ENCODE results near the gene SLC16A4.
A peak's percentile ranks its signal among the peaks of the same experiment; 100 is the strongest.
"Not testable (repeated sequence)": the region's sequence is repeated elsewhere in the genome, so short reads cannot be mapped to it uniquely, and the experiment has no call there.

Gene SLC16A4

GRCh38 chr1:110407260-110408210 is 16.7 kb upstream of the SLC16A4 start, which contains the start of gene LAMTOR5:
Gene LAMTOR5, minus strand, starts transcription at chr1:110407694. Its CDS starts 74 bp downstream, at chr1:110407620.
- peak; percentile 97 for DNase-seq

GRCh38 chr1:110406407-110406806 is 15.6 kb upstream of the SLC16A4 start:
- DNase-seq = not testable (repeated sequence)

GRCh38 chr1:110404401-110404800 is 13.6 kb upstream of the SLC16A4 start:
- DNase-seq = no peak

GRCh38 chr1:110403805-110404204 is 13.0 kb upstream of the SLC16A4 start:
- DNase-seq = no peak

GRCh38 chr1:110396259-110396958 is 5.6 kb upstream of the SLC16A4 start:
- not testable (repeated sequence) for DNase-seq

- no peak for DNase-seq
Measured at GRCh38 chr1:110394493-110394820, 3.6 kb upstream of the SLC16A4 start.

GRCh38 chr1:110393691-110394492 is 3.1 kb upstream of the SLC16A4 start:
- no peak for DNase-seq

- DNase-seq = no peak
Measured at GRCh38 chr1:110393286-110393685, 2.5 kb upstream of the SLC16A4 start.

GRCh38 chr1:110390096-110390495 is 730 bp downstream of the SLC16A4 start:
- DNase-seq = no peak

- DNase-seq = no peak
Measured at GRCh38 chr1:110387048-110387754, 3.6 kb downstream of the SLC16A4 start.

- DNase-seq = no peak
Measured at GRCh38 chr1:110385369-110385768, 5.5 kb downstream of the SLC16A4 start.

- DNase-seq = no peak
Measured at GRCh38 chr1:110384581-110385321, 6.1 kb downstream of the SLC16A4 start.

GRCh38 chr1:110383251-110383990 is 7.4 kb downstream of the SLC16A4 start:
- DNase-seq = peak; percentile 57

- peak; percentile 15 for DNase-seq
Measured at GRCh38 chr1:110380672-110381283, 10.0 kb downstream of the SLC16A4 start.

GRCh38 chr1:110375490-110375889 is 15.3 kb downstream of the SLC16A4 start:
- DNase-seq = no peak

GRCh38 chr1:110370827-110371226 is 20.0 kb downstream of the SLC16A4 start:
- no peak for DNase-seq

GRCh38 chr1:110364221-110364620 is 26.6 kb downstream of the SLC16A4 start:
- DNase-seq = peak; percentile 54

- DNase-seq = no peak
Measured at GRCh38 chr1:110361856-110362255, 29.0 kb downstream of the SLC16A4 start.

GRCh38 chr1:110360431-110360830 is 30.4 kb downstream of the SLC16A4 start:
- no peak for DNase-seq

GRCh38 chr1:110356379-110356778 is 34.4 kb downstream of the SLC16A4 start:
- no peak for DNase-seq

Data from hematopoietic multipotent progenitor cell treated with erythropoietin and hydrocortisone succinate and interleukin-3 and kit ligand, for 4 days (in vitro differentiated cells).